IPS-20b (cell line): ENCODE results near the gene TRPV3.
"Not testable (repeated sequence)": the region's sequence is repeated elsewhere in the genome, so short reads cannot be mapped to it uniquely, and the experiment has no call there.

Source experiments
- H3K27ac ChIP-seq: one replicate; pipeline ENCODE4 v1.5.1; 2013; ENCODE audit warnings: low read length
- H3K27me3 ChIP-seq: 2 replicates; pipeline ENCODE4 v1.6.1; 2013; ENCODE audit warnings: mild to moderate bottlenecking, low read length, inconsistent platforms; ENCODE audit not compliant: insufficient read depth
- H3K36me3 ChIP-seq: 2 replicates; pipeline ENCODE4 v1.6.1; 2013; ENCODE audit warnings: low read depth, mild to moderate bottlenecking, inconsistent platforms, low read length, moderate library complexity; ENCODE audit not compliant: insufficient read depth
- H3K4me1 ChIP-seq: 2 replicates; pipeline ENCODE4 v1.6.1; 2013; ENCODE audit warnings: mild to moderate bottlenecking, control low read depth, inconsistent platforms, low read length, moderate library complexity; ENCODE audit not compliant: insufficient read depth
- H3K4me3 ChIP-seq: 2 replicates; pipeline ENCODE4 v1.5.1; 2013; ENCODE audit warnings: mild to moderate bottlenecking, low read length, inconsistent platforms
- H3K9ac ChIP-seq: 2 replicates; pipeline ENCODE4 v1.6.1; 2013; ENCODE audit warnings: low read depth, mild to moderate bottlenecking, inconsistent platforms, low read length, moderate library complexity
- H3K9me3 ChIP-seq: 2 replicates; pipeline ENCODE4 v1.6.1; 2013; ENCODE audit warnings: mild to moderate bottlenecking, low read depth, low read length, inconsistent platforms; ENCODE audit not compliant: insufficient read depth

TRPV3 gene

GRCh38 chr17:3592216-3592860 lies 34.7 kb upstream of the TRPV3 start:
- Histone ChIP-seq H3K9me3 (no peaks in the 10 kb centered on the region), H3K9ac (no peak overlapping the region), H3K27me3 (no peaks in the 10 kb centered on the region), H3K27ac (no peak overlapping the region), H3K4me3 (no peak overlapping the region), H3K4me1 (no peaks in the 10 kb centered on the region), H3K36me3 (peaks cover 20% of the 10 kb centered on the region)

GRCh38 chr17:3590768-3591167 lies 33.2 kb upstream of the TRPV3 start:
- H3K4me3 ChIP-seq = no peak overlapping the region
- peaks cover 23% of the 10 kb centered on the region for H3K36me3 ChIP-seq
- no peak overlapping the region for H3K9ac ChIP-seq
- H3K9me3 ChIP-seq = no peaks in the 10 kb centered on the region
- H3K4me1 ChIP-seq = no peaks in the 10 kb centered on the region
- no peak overlapping the region for H3K27ac ChIP-seq
- no peaks in the 10 kb centered on the region for H3K27me3 ChIP-seq

GRCh38 chr17:3590231-3590630 lies 32.6 kb upstream of the TRPV3 start:
- Histone ChIP-seq H3K36me3 (peaks cover 23% of the 10 kb centered on the region), H3K9me3 (no peaks in the 10 kb centered on the region), H3K27me3 (no peaks in the 10 kb centered on the region), H3K4me1 (no peaks in the 10 kb centered on the region), H3K4me3 (no peak overlapping the region), H3K27ac (no peak overlapping the region), H3K9ac (no peak overlapping the region)

- Histone ChIP-seq H3K27ac (no peak overlapping the region), H3K27me3 (no peaks in the 10 kb centered on the region), H3K4me1 (no peaks in the 10 kb centered on the region), H3K9ac (no peak overlapping the region), H3K36me3 (peaks cover 23% of the 10 kb centered on the region), H3K4me3 (no peak overlapping the region), H3K9me3 (no peaks in the 10 kb centered on the region)
These were observed 32.2 kb upstream of the TRPV3 start for GRCh38 chr17:3589784-3590183.

- Histone ChIP-seq H3K36me3 (peaks cover 23% of the 10 kb centered on the region), H3K27me3 (no peaks in the 10 kb centered on the region), H3K9ac (no peak overlapping the region), H3K27ac (no peak overlapping the region), H3K4me1 (no peaks in the 10 kb centered on the region), H3K9me3 (no peaks in the 10 kb centered on the region), H3K4me3 (no peak overlapping the region)
These were observed 28.2 kb upstream of the TRPV3 start for GRCh38 chr17:3585826-3586225.

GRCh38 chr17:3583456-3583855 lies 25.8 kb upstream of the TRPV3 start:
- peaks cover 19% of the 10 kb centered on the region for H3K36me3 ChIP-seq
- no peak overlapping the region for H3K4me3 ChIP-seq
- no peaks in the 10 kb centered on the region for H3K9me3 ChIP-seq
- H3K27ac ChIP-seq = no peak overlapping the region
- no peaks in the 10 kb centered on the region for H3K27me3 ChIP-seq
- no peaks in the 10 kb centered on the region for H3K4me1 ChIP-seq
- H3K9ac ChIP-seq = no peak overlapping the region

GRCh38 chr17:3582915-3583314 lies 25.3 kb upstream of the TRPV3 start:
- Histone ChIP-seq H3K9me3 (no peaks in the 10 kb centered on the region), H3K36me3 (peaks cover 14% of the 10 kb centered on the region), H3K27me3 (no peaks in the 10 kb centered on the region), H3K27ac (no peak overlapping the region), H3K4me3 (no peak overlapping the region), H3K4me1 (no peaks in the 10 kb centered on the region), H3K9ac (no peak overlapping the region)

- not testable (repeated sequence) for H3K4me1 ChIP-seq, H3K9ac ChIP-seq, H3K27me3 ChIP-seq, H3K27ac ChIP-seq, H3K4me3 ChIP-seq, H3K9me3 ChIP-seq
- H3K36me3 ChIP-seq = peaks cover 14% of the 10 kb centered on the region
These were observed 21.1 kb upstream of the TRPV3 start for GRCh38 chr17:3578667-3579066.

GRCh38 chr17:3576970-3577369 lies 19.4 kb upstream of the TRPV3 start:
- Histone ChIP-seq H3K9me3 (no peaks in the 10 kb centered on the region), H3K36me3 (peaks cover 14% of the 10 kb centered on the region), H3K9ac (no peak overlapping the region), H3K4me3 (no peak overlapping the region), H3K4me1 (no peaks in the 10 kb centered on the region), H3K27ac (no peak overlapping the region), H3K27me3 (no peaks in the 10 kb centered on the region)

GRCh38 chr17:3575511-3575910 lies 17.9 kb upstream of the TRPV3 start:
- no peaks in the 10 kb centered on the region for H3K4me1 ChIP-seq
- H3K9me3 ChIP-seq = no peaks in the 10 kb centered on the region
- H3K27ac ChIP-seq = no peak overlapping the region
- no peak overlapping the region for H3K9ac ChIP-seq
- no peak overlapping the region for H3K4me3 ChIP-seq
- no peaks in the 10 kb centered on the region for H3K27me3 ChIP-seq
- H3K36me3 ChIP-seq = peaks cover 14% of the 10 kb centered on the region

- H3K36me3 ChIP-seq = peaks cover 8% of the 10 kb centered on the region
- no peak overlapping the region for H3K27ac ChIP-seq
- no peaks in the 10 kb centered on the region for H3K27me3 ChIP-seq
- H3K9ac ChIP-seq = no peak overlapping the region
- H3K9me3 ChIP-seq = no peaks in the 10 kb centered on the region
- H3K4me1 ChIP-seq = no peaks in the 10 kb centered on the region
- H3K4me3 ChIP-seq = no peak overlapping the region
These were observed 16.6 kb upstream of the TRPV3 start for GRCh38 chr17:3574231-3574630.

- Histone ChIP-seq H3K27ac (no peak overlapping the region), H3K36me3 (peaks cover 8% of the 10 kb centered on the region), H3K9ac (no peak overlapping the region), H3K4me1 (no peaks in the 10 kb centered on the region), H3K4me3 (no peak overlapping the region), H3K9me3 (no peaks in the 10 kb centered on the region), H3K27me3 (no peaks in the 10 kb centered on the region)
These were observed 15.9 kb upstream of the TRPV3 start for GRCh38 chr17:3573246-3574100.
